OCI-LY7 (cell line): ENCODE measurements around the gene LYPLAL1. TPM values are rescaled to one million over a fixed set of nuclear protein-coding genes. Genes with fewer than 3 reads are reported as not detected.

ENCODE experiments used
- BruUV-seq: library from RNA; stranded (reverse); fragments of 400-500 nt; replicated peaks from 2 replicates; lab custom pipeline; 2021; lab: Mats Ljungman, UMichigan
- CTCF ChIA-PET: fragments of 300-600 bp; sonication (Branson Sonifier 250); formaldehyde crosslinking; loops from one replicate; lab custom pipeline; 2022; ENCODE audit warnings: antibody characterized with exemption; ENCODE audit not compliant: unreplicated experiment; lab: Charles Lee
- POLR2A ChIA-PET: fragments of 300-600 bp; sonication (Branson Sonifier 250); formaldehyde crosslinking; loops from one replicate; lab custom pipeline; 2022; ENCODE audit warnings: antibody characterized with exemption; lab: Charles Lee
- DNase-seq: peaks from one replicate; pipeline ENCODE4 v3.0.0-alpha.2; 2015; ENCODE audit warnings: low spot score
- H2AFZ ChIP-seq: fragments of 200-600 bp; sonication (generic), shearing (Covaris generic); 2 replicates; pipeline ENCODE4 v1.6.1; 2014; ENCODE audit warnings: mild to moderate bottlenecking, antibody characterized with exemption, low read length, moderate library complexity
- H3K27ac ChIP-seq: fragments of 200-600 bp; sonication (generic); 2 replicates; pipeline ENCODE4 v1.5.1; 2014; ENCODE audit warnings: mixed run types, low read depth, mild to moderate bottlenecking, moderate library complexity, low read length, inconsistent platforms; ENCODE audit not compliant: poor library complexity, severe bottlenecking
- H3K36me3 ChIP-seq: fragments of 200-600 bp; sonication (generic); 2 replicates; pipeline ENCODE4 v1.6.1; 2014; ENCODE audit warnings: mild to moderate bottlenecking, antibody characterized with exemption, low read length, moderate library complexity, mixed read lengths; ENCODE audit not compliant: insufficient read depth
- H3K4me1 ChIP-seq: fragments of 200-600 bp; sonication (generic); 2 replicates; pipeline ENCODE4 v1.5.1; 2014; ENCODE audit warnings: mild to moderate bottlenecking, low read length; ENCODE audit not compliant: insufficient read depth, poor library complexity, severe bottlenecking
- H3K4me2 ChIP-seq: fragments of 200-600 bp; sonication (generic); 2 replicates; pipeline ENCODE4 v1.6.1; 2014; ENCODE audit warnings: mild to moderate bottlenecking, low read length
- H3K4me3 ChIP-seq: fragments of 200-600 bp; sonication (generic); 2 replicates; pipeline ENCODE4 v1.5.1; 2014; ENCODE audit warnings: mild to moderate bottlenecking, low read depth, low read length; ENCODE audit not compliant: poor library complexity, severe bottlenecking
- H3K79me2 ChIP-seq: fragments of 200-600 bp; sonication (generic); 2 replicates; pipeline ENCODE4 v1.6.1; 2016; ENCODE audit warnings: low read depth, mild to moderate bottlenecking, low read length, moderate library complexity, mixed read lengths; ENCODE audit not compliant: insufficient read depth
- H3K9me2 ChIP-seq: fragments of 200-600 bp; sonication (generic); 2 replicates; pipeline ENCODE4 v1.6.1; 2016; ENCODE audit warnings: mild to moderate bottlenecking, low read length, mixed read lengths; ENCODE audit not compliant: insufficient read depth
- H3K9me3 ChIP-seq: fragments of 200-600 bp; sonication (generic); 2 replicates; pipeline ENCODE4 v1.6.1; 2014; ENCODE audit warnings: mild to moderate bottlenecking, mixed run types, low read length, mixed read lengths
- H4K20me1 ChIP-seq: fragments of 200-600 bp; sonication (generic); 2 replicates; pipeline ENCODE4 v1.6.1; 2014; ENCODE audit warnings: mild to moderate bottlenecking, antibody characterized with exemption, low read length, moderate library complexity, mixed read lengths; ENCODE audit not compliant: insufficient read depth
- EZH2phosphoT487 ChIP-seq: fragments of 200-600 bp; sonication (generic); IDR thresholded peaks from 2 replicates; pipeline ENCODE4 v1.6.1; 2018; ENCODE audit warnings: low read depth, borderline replicate concordance, mild to moderate bottlenecking, mixed run types, antibody characterized with exemption, low read length, moderate library complexity, mixed read lengths
- intact Hi-C: fragments of 100-400 bp; cut with micrococcal nuclease; formaldehyde crosslinking; loops from one replicate; pipeline ENCODE4 v1.10.0; 2022; ENCODE audit not compliant: unreplicated experiment
- total RNA-seq, 2 experiments: library from RNA; depleted of rRNA in 1 of 2; stranded (reverse); fragments of >200 nt in 1 of 2; shearing (Covaris generic) in 1 of 2; gene quantifications; 2 replicates each; pipeline ENCODE4 v1.2.3, GENCODE V29; 2014 to 2022
- TF ChIP-seq, protein P1 (sequence below): fragments of 200-600 bp; sonication (generic); conservative IDR thresholded peaks from 2 replicates; pipeline ENCODE4 v1.5.1; 2014; ENCODE audit warnings: mild to moderate bottlenecking, antibody characterized with exemption, low read length, moderate library complexity, mixed read lengths

Gene LYPLAL1
- total RNA-seq, 2 experiments from 2014 or later, result 19.6 to 32.1 TPM

DNA sequence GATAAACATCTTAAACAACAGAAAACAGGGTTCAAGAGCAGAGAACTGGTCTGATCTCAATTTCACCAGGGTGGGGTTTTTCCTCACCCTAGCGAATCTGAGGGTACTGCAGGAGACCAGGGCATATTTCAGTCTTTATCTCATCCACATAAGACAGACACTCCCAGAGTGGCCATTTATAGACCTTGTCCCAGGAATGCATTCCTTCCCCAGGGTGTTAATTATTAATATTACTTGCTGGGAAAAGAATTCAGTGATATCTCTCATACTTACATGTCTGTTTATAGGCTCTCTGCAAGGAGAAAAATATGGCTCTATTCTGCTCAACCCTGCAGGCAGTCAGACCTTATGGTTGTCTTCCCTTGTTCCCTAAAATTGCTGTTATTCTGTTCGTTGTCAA, 84.1 kb downstream of the LYPLAL1 start:
- POLR2A ChIA-PET, result interaction anchor here (0.7 kb wide), 1 partner anchor 183 kb away, joined by 4 read pairs; no protein-coding TSS in a partner anchor
- no TSS peak for BruUV-seq
- TF ChIP-seq, protein P1, sequence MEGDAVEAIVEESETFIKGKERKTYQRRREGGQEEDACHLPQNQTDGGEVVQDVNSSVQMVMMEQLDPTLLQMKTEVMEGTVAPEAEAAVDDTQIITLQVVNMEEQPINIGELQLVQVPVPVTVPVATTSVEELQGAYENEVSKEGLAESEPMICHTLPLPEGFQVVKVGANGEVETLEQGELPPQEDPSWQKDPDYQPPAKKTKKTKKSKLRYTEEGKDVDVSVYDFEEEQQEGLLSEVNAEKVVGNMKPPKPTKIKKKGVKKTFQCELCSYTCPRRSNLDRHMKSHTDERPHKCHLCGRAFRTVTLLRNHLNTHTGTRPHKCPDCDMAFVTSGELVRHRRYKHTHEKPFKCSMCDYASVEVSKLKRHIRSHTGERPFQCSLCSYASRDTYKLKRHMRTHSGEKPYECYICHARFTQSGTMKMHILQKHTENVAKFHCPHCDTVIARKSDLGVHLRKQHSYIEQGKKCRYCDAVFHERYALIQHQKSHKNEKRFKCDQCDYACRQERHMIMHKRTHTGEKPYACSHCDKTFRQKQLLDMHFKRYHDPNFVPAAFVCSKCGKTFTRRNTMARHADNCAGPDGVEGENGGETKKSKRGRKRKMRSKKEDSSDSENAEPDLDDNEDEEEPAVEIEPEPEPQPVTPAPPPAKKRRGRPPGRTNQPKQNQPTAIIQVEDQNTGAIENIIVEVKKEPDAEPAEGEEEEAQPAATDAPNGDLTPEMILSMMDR, result no peak
- no peak for TF ChIP-seq EZH2phosphoT487

DNA sequence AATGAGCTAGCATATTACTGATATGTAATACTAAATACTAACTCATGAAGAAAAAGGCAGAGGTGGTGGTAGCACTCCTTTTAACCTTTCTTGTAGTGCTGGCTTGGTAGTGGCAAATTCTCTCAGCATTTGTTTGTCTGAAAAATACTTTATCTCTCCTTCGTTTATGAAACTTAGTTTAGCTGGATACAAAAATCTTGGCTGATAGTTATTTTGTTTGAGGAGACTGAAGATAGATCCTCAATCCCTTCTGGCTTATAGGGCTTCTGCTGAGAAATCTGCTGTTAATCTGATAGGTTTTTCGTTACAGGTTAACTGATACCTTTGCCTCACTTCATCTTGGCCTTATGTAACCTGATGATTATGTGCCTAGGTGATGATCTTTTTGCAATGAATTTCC, 87.8 kb downstream of the LYPLAL1 start:
- no peak for TF ChIP-seq EZH2phosphoT487
- TF ChIP-seq, protein P1, result no peak
- no peak overlapping the region for H3K27ac ChIP-seq
- H3K79me2 ChIP-seq, result no peaks in the 10 kb centered on the region
- no peaks in the 10 kb centered on the region for H3K4me1 ChIP-seq
- H2AFZ ChIP-seq, result no peak overlapping the region
- no peaks in the 10 kb centered on the region for H4K20me1 ChIP-seq
- no peaks in the 10 kb centered on the region for H3K9me2 ChIP-seq
- ChIA-PET POLR2A (interaction anchor here (0.6 kb wide), 2 partner anchors 385 to 1324 kb away, joined by 3 to 5 read pairs; no protein-coding TSS in a partner anchor), CTCF (no interaction called here)
- H3K9me3 ChIP-seq, result no peaks in the 10 kb centered on the region
- H3K36me3 ChIP-seq, result no peaks in the 10 kb centered on the region
- H3K4me3 ChIP-seq, result no peak overlapping the region
- no TSS peak for BruUV-seq
- intact Hi-C loops, result no loop called here
- no peak overlapping the region for H3K4me2 ChIP-seq
- no peak for DNase-seq

More for the DNA sequence above, 84.1 kb downstream of the LYPLAL1 start:
- Histone ChIP-seq H3K9me2 (no peaks in the 10 kb centered on the region), H3K79me2 (no peaks in the 10 kb centered on the region), H2AFZ (no peak overlapping the region), H3K27ac (no peak overlapping the region), H3K9me3 (no peaks in the 10 kb centered on the region), H3K4me2 (no peak overlapping the region), H4K20me1 (no peaks in the 10 kb centered on the region), H3K36me3 (no peaks in the 10 kb centered on the region), H3K4me3 (no peak overlapping the region), H3K4me1 (no peaks in the 10 kb centered on the region)
- no peak for DNase-seq
- intact Hi-C loops, result no loop called here
- CTCF ChIA-PET, result no interaction called here
